ENCODE data around the gene ADH1A. TPM values are rescaled to one million over a fixed set of nuclear protein-coding genes. Genes with fewer than 3 reads are reported as not detected.
"Not testable (repeated sequence)": the region's sequence is repeated elsewhere in the genome, so short reads cannot be mapped to it uniquely, and the experiment has no call there.

ADH1A gene
- total RNA-seq, 4 donors from 2014 or later, result 0.96 to 19.3 (median 13.6) TPM; not detected in 1

DNA sequence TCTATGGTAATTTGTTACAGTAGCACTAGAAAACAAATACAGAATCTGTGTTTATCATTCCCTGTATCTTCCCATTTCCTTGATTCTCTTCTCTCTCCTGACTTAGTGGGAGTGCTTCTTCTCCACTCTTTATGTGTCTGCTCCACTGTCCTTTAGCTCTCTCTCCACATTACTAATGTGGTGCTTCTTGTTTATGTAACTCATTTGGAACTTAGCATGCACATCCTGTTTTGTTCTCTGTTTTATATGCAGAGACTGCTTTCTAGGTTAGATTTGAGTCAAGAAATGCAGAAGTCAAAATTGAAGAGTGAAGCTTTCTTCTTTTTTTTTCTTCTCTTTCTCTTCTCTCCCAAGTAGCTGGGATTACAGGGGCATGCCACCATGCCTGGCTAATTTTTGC is 25.9 kb downstream of the ADH1A start:
- TF ChIP-seq, protein P1, sequence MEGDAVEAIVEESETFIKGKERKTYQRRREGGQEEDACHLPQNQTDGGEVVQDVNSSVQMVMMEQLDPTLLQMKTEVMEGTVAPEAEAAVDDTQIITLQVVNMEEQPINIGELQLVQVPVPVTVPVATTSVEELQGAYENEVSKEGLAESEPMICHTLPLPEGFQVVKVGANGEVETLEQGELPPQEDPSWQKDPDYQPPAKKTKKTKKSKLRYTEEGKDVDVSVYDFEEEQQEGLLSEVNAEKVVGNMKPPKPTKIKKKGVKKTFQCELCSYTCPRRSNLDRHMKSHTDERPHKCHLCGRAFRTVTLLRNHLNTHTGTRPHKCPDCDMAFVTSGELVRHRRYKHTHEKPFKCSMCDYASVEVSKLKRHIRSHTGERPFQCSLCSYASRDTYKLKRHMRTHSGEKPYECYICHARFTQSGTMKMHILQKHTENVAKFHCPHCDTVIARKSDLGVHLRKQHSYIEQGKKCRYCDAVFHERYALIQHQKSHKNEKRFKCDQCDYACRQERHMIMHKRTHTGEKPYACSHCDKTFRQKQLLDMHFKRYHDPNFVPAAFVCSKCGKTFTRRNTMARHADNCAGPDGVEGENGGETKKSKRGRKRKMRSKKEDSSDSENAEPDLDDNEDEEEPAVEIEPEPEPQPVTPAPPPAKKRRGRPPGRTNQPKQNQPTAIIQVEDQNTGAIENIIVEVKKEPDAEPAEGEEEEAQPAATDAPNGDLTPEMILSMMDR (IDR thresholded peaks at IDR 0.05), result no peak
- ATAC-seq (ENCODE audit: low FRiP score) (no peak), DNase-seq (ENCODE audit: low spot score) (no peak)

GRCh38 chr4:99252746-99253145 is 38.0 kb downstream of the ADH1A start:
- TF ChIP-seq, protein P1 (IDR thresholded peaks at IDR 0.05), result no peak
- ATAC-seq (ENCODE audit: low FRiP score) (no peak), DNase-seq (ENCODE audit: low spot score) (no peak)

- DNase-seq (ENCODE audit: low spot score) (no peak), ATAC-seq (ENCODE audit: low FRiP score) (no peak)
- TF ChIP-seq, protein P1 (IDR thresholded peaks at IDR 0.05), result no peak
These were observed 42.1 kb downstream of the ADH1A start for GRCh38 chr4:99248714-99249113.

DNA sequence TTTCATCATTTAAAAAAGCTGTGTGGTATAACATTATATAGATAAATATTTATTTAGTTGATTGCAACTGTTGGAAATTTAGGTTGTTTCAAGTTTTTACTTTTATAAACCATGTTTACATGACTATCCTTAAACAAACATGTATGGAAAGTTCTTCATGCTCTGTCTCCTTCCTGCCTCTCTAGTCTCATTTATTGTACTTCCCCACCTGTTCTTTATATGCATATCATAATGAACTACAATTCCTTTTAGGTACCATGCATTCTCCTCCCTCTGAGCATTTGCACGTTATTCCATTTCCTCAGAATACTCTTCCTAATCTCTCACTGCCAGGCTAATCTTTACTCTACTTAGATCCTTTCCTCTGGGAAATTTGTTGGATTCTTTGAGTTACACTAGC is 54.8 kb downstream of the ADH1A start:
- TF ChIP-seq, protein P1 (IDR thresholded peaks at IDR 0.05), result no peak
- DNase-seq (ENCODE audit: low spot score), result no peak
- no peak for ATAC-seq (ENCODE audit: low FRiP score)

- ATAC-seq (ENCODE audit: low FRiP score) (no peak), DNase-seq (ENCODE audit: low spot score) (no peak)
- TF ChIP-seq, protein P1 (IDR thresholded peaks at IDR 0.05), result no peak
These were observed 56.3 kb downstream of the ADH1A start for GRCh38 chr4:99234331-99235010.

- ATAC-seq (ENCODE audit: low FRiP score); DNase-seq (ENCODE audit: low spot score): not testable (repeated sequence)
These were observed 57.4 kb downstream of the ADH1A start for GRCh38 chr4:99233397-99233796.

DNA sequence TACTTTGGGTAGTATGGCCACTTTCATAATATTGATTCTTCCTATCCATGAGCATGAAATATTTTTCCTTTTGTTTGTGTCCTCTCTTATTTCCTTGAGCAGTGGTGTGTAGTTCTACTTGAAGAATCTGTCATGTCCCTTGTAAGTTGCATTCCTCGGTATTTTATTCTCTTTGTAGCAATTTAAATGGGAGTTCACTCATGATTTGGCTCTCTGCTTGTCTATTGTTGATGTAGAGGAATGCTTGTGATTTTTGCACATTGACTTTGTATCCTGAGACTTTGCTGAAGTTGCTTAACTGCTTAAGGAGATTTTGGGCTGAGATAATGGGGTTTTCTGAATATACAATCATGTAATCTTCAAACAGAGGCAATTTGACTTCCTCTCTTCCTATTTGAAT is 62.1 kb downstream of the ADH1A start:
- ATAC-seq (ENCODE audit: low FRiP score); DNase-seq (ENCODE audit: low spot score): not testable (repeated sequence)

- not testable (repeated sequence) for DNase-seq (ENCODE audit: low spot score); ATAC-seq (ENCODE audit: low FRiP score)
These were observed 63.1 kb downstream of the ADH1A start for GRCh38 chr4:99227646-99228045.

Other genes with a start within 250 kb of the ADH1A start
- 100 to 1,000 TPM; 126 to 227 (median 161) TPM for gene ADH5, start 202.2 kb downstream of the ADH1A start, total RNA-seq
- 1 to 10 TPM; 1.2 to 5.6 (median 3.6) TPM for gene ADH4, start 146.7 kb downstream of the ADH1A start, total RNA-seq
- under 1 TPM in 3 of 4 donors, not detected in 1; 0.19 to 0.50 (median 0.36) TPM for gene ADH6, start 71.7 kb downstream of the ADH1A start, total RNA-seq
- gene ADH1B, start 30.4 kb upstream of the ADH1A start, total RNA-seq, result 1,000 to 10,000 TPM; 1,681 to 8,339 (median 3,297) TPM
- gene ADH1C, start 61.8 kb upstream of the ADH1A start, total RNA-seq, result 100 to 1,000 TPM in 1 of 4 donors, 10 to 100 TPM in 2, 1 to 10 TPM in 1; 7.7 to 102 (median 46.9) TPM
- gene ADH7, start 144.4 kb upstream of the ADH1A start, total RNA-seq, result not detected
- not detected for gene C4orf17, start 220.0 kb upstream of the ADH1A start, total RNA-seq

Measured in omental fat pad (tissue), 4 donors.